ENCODE results near the gene ADARB2.

Gene ADARB2

GRCh38 chr10:1175956-1176565 lies 561.3 kb downstream of the ADARB2 start:
- no peak for TF ChIP-seq ZFX (IDR thresholded peaks at IDR 0.05; ENCODE audit: borderline replicate concordance)
- TF ChIP-seq, protein P1, sequence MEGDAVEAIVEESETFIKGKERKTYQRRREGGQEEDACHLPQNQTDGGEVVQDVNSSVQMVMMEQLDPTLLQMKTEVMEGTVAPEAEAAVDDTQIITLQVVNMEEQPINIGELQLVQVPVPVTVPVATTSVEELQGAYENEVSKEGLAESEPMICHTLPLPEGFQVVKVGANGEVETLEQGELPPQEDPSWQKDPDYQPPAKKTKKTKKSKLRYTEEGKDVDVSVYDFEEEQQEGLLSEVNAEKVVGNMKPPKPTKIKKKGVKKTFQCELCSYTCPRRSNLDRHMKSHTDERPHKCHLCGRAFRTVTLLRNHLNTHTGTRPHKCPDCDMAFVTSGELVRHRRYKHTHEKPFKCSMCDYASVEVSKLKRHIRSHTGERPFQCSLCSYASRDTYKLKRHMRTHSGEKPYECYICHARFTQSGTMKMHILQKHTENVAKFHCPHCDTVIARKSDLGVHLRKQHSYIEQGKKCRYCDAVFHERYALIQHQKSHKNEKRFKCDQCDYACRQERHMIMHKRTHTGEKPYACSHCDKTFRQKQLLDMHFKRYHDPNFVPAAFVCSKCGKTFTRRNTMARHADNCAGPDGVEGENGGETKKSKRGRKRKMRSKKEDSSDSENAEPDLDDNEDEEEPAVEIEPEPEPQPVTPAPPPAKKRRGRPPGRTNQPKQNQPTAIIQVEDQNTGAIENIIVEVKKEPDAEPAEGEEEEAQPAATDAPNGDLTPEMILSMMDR (IDR thresholded peaks at IDR 0.05) = no peak
- no peak overlapping the region for H3K27ac ChIP-seq

DNA sequence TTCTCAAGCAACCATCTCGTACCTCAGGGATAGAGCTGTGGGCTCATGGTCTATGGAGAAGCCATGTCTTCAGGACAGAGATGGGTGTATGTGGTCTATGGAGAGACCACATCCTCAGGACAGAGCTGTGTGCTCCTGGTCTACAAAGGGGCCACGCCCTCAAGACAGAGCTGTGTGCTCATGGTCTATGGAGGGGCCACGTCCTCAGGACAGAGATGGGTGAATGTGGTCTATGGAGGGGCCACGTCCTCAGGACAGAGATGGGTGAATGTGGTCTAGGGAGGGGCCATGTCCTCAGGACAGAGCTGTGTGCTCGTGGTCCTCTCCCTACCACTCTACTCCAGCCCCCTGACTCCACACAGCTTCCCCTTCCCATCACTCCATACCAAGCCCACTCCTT lies 563.3 kb downstream of the ADARB2 start:
- TF ChIP-seq, protein P1 (IDR thresholded peaks at IDR 0.05) = no peak
- TF ChIP-seq ZFX (IDR thresholded peaks at IDR 0.05; ENCODE audit: borderline replicate concordance) = no peak
- no peak overlapping the region for H3K27ac ChIP-seq

DNA sequence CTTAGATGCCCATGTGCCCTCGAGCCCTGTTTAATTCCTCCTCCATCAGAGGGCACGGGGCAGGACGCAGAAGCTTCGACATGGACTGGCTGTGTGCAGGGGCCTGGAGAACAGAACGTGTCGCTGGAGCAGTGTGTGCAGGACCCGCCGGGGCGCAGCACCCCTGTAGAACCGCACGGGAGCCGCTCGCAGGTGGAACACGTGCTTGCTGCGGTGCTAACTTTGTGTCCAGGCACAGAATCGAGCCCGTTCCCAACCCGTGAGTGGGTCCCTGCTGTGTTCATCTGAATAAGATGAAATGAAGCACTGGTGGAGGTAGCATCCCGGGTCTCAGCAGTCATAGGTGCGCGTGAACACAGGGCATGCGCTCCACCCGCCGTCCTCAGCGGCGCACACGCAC lies 564.2 kb downstream of the ADARB2 start:
- TF ChIP-seq ZFX (IDR thresholded peaks at IDR 0.05; ENCODE audit: borderline replicate concordance) = no peak
- TF ChIP-seq, protein P1 (IDR thresholded peaks at IDR 0.05) = no peak
- no peak overlapping the region for H3K27ac ChIP-seq

- no peak for TF ChIP-seq ZFX (IDR thresholded peaks at IDR 0.05; ENCODE audit: borderline replicate concordance)
- TF ChIP-seq, protein P1 (IDR thresholded peaks at IDR 0.05) = no peak
- no peak overlapping the region for H3K27ac ChIP-seq
Observed at GRCh38 chr10:1172256-1172984, 564.9 kb downstream of the ADARB2 start.

GRCh38 chr10:1171586-1171985 lies 565.7 kb downstream of the ADARB2 start:
- TF ChIP-seq, protein P1 (IDR thresholded peaks at IDR 0.05) = no peak
- no peak for TF ChIP-seq ZFX (IDR thresholded peaks at IDR 0.05; ENCODE audit: borderline replicate concordance)
- H3K27ac ChIP-seq = no peak overlapping the region

DNA sequence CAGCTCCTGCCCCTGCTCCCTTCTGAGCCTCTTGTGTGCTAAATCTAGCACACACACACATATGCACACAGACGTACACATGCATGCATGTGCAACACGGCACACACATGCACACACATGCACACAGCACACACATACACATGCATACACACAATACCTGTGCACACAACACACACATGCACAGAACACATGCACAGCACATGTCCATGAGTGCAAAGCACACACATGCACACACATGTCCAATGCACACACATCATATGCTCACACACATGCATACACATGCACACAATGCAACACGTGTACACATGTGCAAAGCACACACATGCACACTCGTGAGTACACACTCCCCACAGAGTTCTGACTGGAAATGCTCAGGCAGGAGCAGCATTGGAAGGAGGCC lies 566.1 kb downstream of the ADARB2 start:
- no peak overlapping the region for H3K27ac ChIP-seq
- TF ChIP-seq, protein P1 (IDR thresholded peaks at IDR 0.05) = no peak
- no peak for TF ChIP-seq ZFX (IDR thresholded peaks at IDR 0.05; ENCODE audit: borderline replicate concordance)

DNA sequence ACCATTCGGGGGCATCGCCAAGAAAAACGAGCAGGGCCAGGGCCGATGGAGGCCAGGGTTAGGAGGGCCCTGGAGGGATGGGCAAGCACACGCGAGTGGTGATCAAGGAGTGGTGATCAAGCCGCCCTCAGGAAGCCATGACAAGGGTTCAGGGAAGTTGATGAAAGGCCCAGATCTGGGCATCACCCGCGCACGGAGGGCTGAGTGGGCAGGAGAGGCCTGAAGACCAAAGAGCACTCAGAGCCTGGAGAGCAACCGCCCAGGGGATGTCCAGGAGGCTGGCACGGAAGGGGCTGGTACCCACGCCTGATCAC lies 566.5 kb downstream of the ADARB2 start:
- no peak overlapping the region for H3K27ac ChIP-seq
- TF ChIP-seq, protein P1 (IDR thresholded peaks at IDR 0.05) = no peak
- no peak for TF ChIP-seq ZFX (IDR thresholded peaks at IDR 0.05; ENCODE audit: borderline replicate concordance)
